GF-D8 (cell line): Measurements from ENCODE around the gene STARD13.

Experiments used
- DNase-seq: peaks from one replicate; lab custom pipeline; 2025; lab: John Stamatoyannopoulos, UW

Gene STARD13

DNA sequence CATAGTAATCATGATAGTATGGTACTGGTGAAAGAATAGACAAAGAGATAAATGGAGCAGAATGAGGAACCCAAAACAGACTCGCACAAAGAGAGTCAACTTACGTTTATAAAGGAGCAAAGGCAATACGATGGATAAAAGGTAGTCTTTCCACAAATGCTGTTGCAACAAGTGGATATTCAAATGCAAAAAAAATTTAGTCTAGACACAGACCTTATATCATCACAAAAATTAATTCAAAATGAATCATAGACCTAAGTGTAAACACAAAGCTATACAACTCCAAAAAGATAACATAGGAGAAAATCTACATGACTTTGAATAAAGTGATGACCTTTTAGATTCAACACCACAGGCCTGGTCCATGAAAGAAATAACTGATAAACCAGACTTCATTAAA, 137.7 kb downstream of the STARD13 start:
- no peak for DNase-seq

- no peak for DNase-seq
These were observed 138.5 kb downstream of the STARD13 start for GRCh38 chr13:33146843-33147611.

GRCh38 chr13:33145667-33146066, 139.9 kb downstream of the STARD13 start:
- no peak for DNase-seq

GRCh38 chr13:33144358-33144784, 141.2 kb downstream of the STARD13 start:
- no peak for DNase-seq

GRCh38 chr13:33139780-33140535, 145.6 kb downstream of the STARD13 start:
- no peak for DNase-seq

DNA sequence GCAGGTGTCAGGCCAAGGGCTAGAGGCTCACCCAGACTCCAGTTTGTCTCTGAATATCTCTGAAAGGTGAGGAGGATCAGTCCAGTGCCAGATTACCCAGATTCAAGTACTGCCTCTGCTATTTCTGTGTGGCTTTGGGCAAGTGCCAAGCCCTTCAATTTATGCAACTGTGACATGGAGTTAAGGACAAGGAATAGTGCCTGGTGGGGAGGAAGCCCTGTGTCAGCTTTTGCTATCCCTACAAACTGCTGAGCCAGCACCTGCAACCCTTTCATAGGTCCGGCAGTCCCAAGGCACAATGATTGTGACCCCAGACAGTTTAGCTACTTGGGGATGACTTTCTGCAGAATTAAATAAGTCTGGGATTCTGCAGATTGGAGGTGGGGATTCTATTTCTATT, 146.4 kb downstream of the STARD13 start:
- no peak for DNase-seq

GRCh38 chr13:33138441-33138840, 147.1 kb downstream of the STARD13 start:
- no peak for DNase-seq

- DNase-seq, result no peak
These were observed 147.8 kb downstream of the STARD13 start for GRCh38 chr13:33137721-33138120.

- no peak for DNase-seq
These were observed 150.5 kb downstream of the STARD13 start for GRCh38 chr13:33135097-33135496.

GRCh38 chr13:33134213-33134612, 151.3 kb downstream of the STARD13 start:
- DNase-seq, result no peak

- no peak for DNase-seq
These were observed 152.7 kb downstream of the STARD13 start for GRCh38 chr13:33132644-33133440.

- no peak for DNase-seq
These were observed 155.7 kb downstream of the STARD13 start for GRCh38 chr13:33129886-33130285.

GRCh38 chr13:33129094-33129832, 156.3 kb downstream of the STARD13 start:
- no peak for DNase-seq

GRCh38 chr13:33128134-33128533, 157.4 kb downstream of the STARD13 start:
- DNase-seq, result no peak

GRCh38 chr13:33127009-33127551, 158.5 kb downstream of the STARD13 start:
- no peak for DNase-seq

DNA sequence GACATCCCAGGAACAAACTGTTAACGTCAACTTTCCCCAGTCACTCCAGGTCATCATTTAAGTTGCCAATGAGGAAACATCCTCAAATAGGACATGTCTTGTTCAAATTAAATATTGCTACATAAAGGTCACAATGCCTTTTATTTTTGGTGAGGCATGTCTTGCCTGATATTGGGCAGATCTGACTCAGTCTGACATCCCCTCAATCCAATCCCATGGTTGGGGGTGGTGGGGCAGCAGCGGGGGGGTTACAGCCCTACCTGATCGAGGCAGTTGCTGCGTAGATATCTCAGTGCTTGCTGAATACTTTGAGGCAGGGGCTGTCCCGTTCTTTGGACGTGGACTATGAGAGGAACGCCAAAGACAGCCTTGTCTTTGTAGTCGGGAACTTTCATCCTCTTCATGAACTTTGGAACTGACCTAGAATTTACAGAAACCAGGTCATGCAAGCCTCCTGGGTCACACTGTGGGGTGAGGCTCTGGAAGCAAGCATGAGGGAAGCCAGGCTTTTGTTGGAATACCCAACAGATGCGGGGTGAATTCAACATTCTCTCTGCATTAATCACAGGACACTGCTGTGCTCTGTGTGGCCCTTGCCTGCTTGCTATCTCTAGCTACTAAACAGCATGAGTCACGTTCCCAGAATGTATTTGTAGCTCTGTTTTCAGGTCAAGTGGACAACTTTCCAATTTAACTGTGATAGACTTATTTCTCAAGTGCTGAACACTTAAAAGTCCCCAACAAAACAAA, 159.6 kb downstream of the STARD13 start:
- DNase-seq, result no peak

DNA sequence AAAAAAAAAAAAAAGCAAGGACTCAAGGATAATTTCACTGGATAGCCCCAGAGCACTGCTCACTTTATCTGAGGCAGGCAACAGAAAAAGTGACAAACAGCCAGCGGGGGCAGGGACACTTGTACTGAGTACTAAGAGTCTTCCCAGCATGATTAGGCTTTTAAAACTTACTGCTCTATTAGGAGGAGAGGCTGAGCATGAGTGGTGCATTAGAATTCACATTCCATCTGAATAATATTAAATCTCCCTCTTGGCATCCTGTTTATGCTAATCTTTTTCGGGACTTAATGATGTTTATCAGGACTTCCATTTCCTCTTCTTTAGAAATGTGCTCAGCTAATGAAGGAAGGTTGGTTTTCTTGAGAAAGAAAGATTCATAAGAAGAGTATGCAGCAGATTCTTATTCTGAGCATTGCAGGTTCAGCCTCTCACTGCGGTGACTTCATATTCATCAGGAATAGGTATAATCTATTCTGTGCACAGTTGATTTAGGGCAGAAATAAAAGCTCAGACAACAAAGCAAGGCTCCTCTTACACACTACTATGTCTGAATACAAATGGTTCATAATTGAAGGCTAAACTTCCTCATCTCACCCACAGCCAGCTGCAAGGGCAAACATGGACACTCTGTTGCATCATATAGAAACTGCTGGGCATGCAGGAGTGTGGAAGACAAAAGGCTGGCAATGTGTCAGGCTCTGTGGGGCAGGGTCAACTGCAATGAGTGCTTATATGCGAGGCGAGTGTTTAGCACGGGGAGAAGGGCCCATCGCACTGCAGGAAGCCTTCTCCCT, 162.3 kb downstream of the STARD13 start:
- DNase-seq, result peak; percentile 12

DNA sequence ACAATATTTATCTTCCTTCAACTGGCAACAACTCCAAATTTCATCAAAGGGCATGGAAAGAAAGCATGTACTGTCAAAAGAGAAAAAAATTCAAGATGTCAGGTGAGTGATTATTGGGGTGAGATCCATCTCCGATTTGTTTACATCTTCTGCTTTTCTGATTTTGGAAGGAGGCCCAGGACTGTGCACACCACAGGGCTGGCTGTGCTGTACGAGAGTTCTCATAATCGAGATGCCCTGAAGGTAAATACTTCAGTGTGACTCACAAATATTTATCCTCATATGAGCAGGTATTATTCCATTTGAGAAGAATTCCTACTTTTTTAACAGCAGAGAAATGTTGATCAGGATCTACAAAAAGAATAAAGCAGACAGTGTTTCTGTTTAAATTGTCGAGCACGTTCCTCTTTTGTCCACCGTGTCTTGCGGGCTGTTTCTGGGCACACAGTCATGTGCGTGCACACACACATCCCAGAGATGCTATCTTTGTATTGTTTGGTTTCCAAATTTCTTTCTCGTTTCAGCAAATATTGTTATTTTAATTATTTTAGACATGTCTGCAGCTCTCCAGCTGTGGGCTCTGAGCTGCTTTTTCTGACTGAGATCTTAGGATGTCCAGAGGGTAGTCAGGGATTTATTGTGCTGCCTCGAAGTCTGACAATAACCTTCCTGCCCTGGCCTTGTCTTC, 165.6 kb downstream of the STARD13 start:
- DNase-seq, result no peak

GRCh38 chr13:33119022-33119781, 166.4 kb downstream of the STARD13 start:
- DNase-seq, result no peak
